CD4-positive, alpha-beta T cell treated with Interleukin-2 at 100 ng/mL for 4 hours (primary cell): ENCODE results near the gene TSHZ2.

ENCODE experiments used
- DNase-seq: peaks from one replicate; pipeline ENCODE4 v3.0.0-alpha.2; 2020; ENCODE audit warnings: low spot score

The TSHZ2 gene

DNA sequence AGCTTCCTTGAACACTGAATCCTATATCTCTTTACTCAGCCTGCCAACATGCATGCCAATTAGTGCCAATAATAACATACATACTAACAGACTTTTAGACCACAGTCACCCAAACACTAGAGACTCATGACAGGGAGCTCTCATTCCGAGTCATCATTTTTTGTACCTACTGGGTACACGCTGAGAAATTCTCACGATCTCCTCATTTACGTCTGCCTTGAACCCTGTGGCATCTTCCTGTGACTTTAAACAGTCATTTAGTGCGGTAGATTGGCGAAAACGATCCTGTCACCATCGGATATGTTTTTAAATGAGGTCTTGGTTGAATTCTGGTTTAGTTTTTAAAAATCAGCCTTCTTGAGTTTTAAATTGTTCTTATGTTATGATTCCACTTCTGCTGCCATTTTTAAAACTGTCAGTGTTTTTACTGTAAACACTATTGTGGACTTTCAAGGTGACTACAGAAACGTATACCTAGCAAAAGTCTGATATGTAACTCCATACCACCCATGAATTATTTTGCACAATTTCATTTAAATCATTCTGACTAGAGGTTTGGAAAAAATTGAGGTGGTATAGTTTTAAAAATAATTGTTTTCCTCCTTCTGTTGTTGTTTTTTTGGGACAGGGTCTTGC is 275.4 kb downstream of the TSHZ2 start:
- DNase-seq, result no peak

DNA sequence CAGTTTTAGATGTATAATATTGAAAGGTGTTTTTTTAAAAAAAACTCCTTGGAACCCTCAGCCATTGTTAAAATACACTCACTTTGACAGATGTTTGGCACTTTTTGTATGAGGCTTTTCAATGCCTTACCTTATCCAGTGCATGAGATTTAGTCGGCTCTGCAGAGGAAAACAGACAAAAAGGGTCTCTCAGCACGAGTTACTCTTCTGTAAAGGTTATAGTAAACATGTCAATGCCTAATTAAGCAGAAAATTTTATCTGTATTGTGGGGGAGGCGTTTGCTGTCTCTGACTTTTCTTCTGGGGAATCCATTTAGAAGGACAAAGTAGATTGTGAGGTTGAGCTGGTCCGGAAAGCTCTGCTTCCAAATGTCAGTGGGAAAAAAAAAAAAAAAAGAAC is 278.3 kb downstream of the TSHZ2 start:
- DNase-seq, result no peak

DNA sequence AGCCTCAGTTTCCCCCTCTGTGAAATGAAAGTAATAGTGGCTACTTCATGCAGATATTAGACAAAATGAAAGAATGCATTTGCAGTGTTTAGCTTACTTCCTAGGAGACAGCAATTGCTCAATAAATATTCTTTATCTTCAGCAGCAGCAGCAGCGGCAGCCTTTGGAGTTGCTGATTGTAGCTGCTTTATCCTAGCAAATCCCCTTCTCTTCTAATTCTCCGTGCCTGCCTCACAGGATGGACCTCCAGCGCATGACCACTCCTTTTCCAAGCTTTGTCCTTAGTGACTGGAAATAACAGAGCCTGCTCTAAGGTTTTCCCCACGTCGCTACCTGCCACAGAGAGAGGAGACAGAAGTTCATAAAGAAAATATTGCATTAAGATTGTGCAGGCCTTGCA is 279.8 kb downstream of the TSHZ2 start:
- DNase-seq, result no peak

DNA sequence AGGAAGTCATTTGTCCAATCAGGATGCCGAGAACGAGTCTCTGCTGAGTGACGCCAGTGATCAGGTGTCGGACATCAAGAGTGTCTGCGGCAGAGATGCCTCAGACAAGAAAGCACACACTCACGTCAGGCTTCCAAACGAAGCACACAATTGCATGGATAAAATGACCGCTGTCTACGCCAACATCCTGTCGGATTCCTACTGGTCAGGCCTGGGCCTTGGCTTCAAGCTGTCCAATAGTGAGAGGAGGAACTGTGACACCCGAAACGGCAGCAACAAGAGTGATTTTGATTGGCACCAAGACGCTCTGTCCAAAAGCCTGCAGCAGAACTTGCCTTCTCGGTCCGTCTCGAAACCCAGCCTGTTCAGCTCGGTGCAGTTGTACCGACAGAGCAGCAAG is 281.5 kb downstream of the TSHZ2 start:
- DNase-seq, result no peak

DNA sequence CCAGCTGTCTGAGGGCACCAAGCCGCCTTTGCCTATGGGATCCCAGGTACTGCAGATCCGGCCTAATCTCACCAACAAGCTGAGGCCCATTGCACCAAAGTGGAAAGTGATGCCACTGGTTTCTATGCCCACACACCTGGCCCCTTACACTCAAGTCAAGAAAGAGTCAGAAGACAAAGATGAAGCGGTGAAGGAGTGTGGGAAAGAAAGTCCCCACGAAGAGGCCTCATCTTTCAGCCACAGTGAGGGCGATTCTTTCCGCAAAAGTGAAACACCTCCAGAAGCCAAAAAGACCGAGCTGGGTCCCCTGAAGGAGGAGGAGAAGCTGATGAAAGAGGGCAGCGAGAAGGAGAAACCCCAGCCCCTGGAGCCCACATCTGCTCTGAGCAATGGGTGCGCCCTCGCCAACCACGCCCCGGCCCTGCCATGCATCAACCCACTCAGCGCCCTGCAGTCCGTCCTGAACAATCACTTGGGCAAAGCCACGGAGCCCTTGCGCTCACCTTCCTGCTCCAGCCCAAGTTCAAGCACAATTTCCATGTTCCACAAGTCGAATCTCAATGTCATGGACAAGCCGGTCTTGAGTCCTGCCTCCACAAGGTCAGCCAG is 283.0 kb downstream of the TSHZ2 start:
- no peak for DNase-seq

DNA sequence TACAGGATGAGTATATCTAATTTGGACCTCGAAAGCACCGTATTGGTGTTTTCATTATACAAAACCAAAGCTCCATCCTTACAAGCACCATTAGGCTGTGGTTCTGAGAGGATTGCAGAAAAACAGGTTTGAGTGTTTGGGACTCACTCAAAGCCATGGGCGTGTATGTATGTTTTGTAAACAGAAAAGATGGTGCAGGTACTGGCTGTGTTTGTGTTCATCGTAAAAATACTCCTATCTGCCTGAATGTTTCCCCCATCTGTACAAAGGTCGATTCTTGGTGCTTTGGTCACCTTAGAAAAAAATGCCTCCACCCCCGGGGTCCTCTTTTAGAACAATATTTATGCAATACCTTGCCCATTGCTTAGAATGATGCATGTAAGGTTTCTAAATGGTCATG is 286.6 kb downstream of the TSHZ2 start:
- no peak for DNase-seq

DNA sequence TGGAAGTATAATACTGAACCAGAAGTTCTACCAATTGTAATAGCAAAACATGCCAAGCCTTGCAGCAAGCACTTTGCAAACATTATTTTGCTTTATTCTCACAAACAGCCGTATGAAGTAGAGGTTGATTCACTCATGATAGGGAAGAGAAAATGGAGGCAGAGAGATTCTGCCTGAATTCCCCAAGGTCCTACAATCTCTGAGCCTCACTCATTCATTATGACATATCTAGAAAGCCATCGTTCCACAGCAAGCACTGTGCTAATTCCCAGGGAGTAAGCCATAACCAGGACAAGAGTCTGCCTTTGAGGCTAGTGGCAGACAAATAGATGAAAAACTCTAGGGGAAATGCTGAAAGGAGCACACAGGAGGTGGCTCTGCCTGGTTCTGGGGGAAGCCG is 288.0 kb downstream of the TSHZ2 start:
- no peak for DNase-seq

DNA sequence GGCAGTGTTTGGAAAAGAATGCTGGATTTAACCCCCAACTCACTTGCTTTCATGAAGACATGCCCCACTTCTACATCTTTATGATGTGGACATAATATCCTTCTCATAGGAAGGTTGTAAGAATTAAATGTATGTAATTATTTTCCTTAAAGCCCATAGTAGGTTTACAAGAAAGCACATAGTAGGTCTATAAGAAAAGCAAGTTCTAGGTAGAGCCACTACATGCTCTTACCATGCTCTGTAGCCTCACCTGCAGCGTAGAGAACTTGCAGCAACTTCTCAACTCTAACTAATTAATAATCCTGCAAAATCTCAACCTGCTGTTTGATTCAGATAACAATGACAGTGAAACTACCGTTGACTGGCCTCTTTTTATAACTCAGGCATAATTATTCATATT is 288.4 kb downstream of the TSHZ2 start:
- DNase-seq, result no peak

DNA sequence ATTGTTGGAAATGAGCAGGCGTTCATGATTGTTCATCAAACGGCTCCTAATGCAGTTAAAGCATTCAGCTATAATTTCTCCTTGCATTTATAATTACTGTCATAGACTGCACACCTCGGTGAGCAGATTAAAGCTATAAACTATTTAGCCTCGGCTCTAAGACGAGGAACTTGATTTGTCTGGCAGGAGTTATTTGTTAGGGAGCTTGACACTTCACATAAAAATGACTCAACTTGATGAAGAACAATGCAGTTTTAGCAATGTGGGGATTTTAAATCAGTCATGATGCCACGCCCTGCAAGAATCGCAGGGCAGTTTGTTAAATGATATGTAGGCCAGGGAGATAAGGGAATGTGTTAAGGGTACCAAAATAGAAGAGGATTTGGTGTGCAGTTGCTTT is 290.2 kb downstream of the TSHZ2 start:
- DNase-seq, result no peak

DNA sequence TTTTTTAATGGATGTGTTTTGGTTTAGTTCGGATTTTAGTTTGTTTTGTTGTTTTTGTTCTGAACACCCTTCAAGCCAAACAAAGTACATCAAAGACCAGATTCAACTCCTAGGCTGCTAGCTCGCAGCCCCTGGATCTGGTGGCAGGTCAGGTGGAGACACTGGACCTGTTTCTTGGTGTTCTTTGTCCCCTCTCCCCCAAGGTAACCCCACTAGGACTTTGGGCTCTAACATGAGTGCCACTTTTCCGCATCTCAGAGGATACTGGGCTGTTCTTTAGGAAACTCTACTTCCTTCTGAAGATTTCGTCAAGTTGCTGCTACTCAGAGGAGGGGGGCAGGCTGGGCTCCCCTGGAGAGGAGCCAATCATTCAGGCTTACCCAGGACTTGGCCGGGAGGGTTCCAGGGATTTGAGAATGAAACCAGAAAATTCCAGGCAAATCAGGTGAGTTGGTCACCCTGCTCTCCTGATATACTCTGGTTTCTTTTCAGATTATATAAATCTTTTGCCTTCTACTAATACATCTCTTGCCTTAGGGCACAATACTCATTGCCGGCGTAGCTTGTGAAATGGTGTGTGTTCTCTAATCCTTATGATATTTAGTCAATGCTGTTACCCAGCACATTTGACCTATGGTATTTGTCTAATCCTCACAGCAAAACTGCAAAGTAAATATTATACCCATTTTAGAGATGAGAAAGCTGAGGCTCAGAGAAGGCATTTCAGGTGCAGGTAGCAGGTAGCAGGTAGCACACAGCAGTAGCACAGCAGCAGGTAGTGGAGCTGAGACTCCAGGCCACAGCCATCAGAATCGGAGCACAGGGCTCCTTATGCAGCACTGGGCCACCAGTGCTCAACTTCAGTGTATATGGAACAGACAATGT is 291.6 kb downstream of the TSHZ2 start:
- DNase-seq, result no peak

DNA sequence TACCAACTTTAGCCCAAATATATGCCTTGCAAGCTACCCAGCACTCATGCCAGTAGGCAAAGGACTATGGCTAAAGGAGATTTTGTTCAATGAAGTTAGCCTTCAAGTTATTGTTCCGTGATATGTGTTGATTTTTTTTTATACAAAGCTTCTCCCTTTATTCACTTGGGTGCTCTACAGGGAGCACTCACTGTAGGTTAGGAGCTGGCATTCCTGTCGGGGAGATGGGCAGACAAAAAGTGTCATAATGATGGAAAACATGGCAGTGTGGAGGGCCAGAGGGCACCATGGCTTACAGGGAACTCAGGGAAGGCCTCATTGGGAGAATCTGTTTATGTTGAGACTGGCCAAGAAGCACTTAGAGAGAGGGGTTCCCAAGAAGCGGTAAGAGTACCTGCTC is 292.4 kb downstream of the TSHZ2 start:
- DNase-seq, result no peak

DNA sequence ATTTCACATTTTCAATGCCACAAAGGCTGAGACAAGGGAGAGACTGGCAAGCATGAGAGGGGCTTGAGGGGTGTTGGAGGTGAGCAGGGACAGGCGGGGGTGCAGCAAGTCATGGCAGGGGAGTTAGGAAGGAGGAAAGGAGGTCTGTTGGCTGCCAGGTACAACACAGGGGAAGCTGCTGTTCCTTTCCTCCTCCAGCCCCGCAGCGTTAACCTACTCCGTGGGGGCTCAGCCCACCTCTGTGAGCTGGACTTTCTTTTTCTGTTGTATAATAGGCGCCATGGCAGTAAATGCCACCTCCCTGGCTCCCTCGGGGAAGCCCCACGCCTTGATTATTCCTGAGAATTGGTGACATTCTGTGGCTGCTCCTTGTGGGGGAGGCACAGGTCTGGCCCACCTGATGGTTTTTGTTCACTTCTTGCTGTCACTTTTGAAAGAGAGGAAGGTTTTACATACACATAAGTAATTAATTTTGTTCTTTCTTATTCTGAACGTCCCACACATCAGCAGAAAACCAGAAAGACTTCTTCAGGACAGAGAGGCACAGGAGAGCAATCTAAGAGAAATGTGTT is 293.2 kb downstream of the TSHZ2 start:
- no peak for DNase-seq

DNA sequence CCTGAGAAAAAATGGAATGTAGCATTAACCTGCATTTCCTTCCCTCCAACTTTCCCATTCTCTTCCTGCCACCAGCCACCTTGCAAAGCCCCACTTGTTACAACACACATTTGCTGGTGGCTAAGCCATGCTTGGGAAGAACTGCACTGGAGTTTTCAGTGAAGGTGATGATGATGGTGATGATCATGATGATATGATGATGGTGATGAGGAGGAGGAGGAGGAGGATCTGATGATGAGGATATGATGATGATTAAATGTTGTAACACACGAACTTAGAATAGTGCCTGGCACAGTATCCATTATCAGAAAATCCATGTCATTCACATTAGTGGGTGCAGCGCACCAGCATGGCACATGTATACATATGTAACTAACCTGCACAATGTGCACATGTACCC is 297.2 kb downstream of the TSHZ2 start:
- no peak for DNase-seq

DNA sequence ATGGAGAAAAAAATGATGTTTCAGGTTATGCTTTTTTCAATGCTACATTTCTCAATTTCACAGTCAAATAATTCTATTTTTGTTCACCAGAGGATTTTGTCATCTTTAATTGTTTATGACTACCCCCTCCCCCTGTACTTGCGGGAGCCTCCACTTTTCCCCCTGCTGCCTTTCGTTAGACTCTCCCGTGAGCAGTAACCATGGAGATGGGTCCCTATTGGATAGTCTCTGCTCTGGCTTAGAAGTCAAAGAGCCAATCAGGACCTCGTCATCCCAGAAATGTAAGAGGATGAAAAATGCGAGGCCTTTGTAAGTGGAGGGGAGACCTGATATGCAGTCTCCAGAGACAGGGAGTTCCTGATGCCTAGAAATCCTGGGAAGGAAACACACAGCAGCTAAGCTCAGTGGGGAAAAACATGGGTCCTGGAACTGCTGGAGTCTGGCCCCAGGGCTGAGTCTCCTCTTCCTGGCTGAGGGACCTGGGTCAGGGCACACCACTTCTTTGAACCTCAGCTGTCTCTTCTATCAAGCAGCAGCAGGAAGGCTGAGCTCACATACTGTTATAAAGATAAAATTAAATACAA is 298.7 kb downstream of the TSHZ2 start:
- DNase-seq, result no peak

DNA sequence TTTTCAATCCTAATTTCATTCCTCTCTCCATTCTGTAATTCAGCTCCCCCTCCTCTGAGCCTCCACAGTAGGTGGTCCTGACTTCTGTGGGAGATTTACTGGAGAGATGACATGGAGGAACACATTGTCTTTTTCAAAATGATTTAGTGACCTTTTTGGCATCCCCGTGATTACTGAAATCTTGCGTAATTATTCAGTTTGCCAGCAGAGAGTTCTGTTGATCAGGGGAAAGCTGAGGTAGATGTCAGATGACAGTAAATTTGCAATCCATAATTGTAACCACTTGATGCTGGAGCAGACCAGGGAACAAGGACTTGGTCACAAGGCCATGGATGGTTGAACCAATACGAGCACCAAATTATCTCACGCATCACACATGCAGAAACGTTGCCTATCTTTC is 302.2 kb downstream of the TSHZ2 start:
- DNase-seq, result no peak

DNA sequence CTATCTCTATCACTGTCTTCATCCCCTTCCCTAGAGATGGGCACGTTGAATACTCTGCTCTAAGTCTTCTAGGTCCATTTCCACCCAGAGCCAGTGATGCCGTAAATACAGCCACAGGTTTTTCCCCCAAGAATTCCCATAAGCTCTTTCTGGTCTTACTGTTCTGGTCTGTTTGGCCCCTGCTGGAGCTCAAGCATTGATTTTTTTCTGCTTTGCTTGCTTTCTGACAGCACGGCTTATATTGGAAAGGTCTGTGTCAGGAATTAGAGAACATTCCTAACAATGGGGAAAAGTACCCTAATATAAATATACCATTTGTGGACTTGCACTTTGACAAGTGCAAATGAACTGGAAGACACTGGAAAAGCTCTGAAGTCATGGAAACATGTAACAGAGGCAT is 302.6 kb downstream of the TSHZ2 start:
- no peak for DNase-seq

DNA sequence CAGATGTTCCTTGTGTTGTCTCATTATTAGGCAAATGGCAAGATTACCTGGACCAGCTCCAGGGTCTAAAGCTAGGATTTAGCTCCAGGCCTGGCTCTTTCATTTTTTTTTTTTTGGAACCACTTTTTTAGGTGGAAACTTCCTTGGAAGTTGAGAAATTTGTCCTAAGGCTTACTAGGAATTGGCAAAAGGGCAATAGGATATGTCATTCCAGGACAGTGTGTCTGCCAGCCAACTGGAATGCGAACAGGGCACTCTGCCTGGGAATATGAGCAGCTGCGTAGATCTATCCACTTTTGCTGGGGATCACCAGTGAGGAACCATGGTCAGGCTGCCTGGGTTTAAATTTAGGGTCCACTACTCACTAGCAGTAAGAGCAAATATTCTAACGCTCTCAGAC is 304.0 kb downstream of the TSHZ2 start:
- DNase-seq, result no peak

DNA sequence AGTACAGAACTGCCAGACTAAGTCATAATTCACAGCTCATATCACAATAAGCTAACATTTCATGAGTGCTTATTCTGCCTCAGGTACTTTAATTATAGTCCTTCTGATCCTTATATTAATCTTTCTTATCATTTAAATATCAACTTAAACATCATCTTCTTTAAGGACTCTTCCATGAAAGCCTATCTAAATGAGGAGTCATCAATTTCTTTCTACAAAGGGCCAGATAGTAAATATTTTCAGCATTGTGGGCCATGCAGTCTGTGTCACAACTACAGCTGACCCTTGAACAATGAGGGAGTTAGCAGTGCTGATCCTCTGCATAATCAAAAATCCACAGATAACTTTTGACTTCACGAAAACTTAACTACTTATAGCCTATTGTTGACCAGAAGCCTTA is 306.4 kb downstream of the TSHZ2 start:
- no peak for DNase-seq

DNA sequence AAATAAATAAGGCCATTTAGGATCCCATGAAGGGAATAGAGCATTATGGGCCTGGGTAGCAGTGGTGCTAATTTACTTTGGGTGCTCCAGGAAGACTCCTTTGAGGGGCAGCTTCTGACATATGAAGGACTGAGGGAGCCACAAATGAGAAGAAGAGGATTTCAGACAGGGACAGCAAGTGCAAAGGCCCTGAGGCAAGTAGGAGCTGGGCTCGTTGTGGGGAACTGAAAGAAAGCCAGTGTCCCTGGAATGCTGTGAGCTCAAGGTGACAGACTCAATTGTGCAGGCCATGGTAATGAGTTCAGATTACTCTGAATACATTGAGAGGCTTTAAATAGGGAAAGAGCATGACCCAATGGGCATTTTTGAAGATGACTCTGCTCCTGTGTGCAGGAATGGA is 307.6 kb downstream of the TSHZ2 start:
- DNase-seq, result no peak

DNA sequence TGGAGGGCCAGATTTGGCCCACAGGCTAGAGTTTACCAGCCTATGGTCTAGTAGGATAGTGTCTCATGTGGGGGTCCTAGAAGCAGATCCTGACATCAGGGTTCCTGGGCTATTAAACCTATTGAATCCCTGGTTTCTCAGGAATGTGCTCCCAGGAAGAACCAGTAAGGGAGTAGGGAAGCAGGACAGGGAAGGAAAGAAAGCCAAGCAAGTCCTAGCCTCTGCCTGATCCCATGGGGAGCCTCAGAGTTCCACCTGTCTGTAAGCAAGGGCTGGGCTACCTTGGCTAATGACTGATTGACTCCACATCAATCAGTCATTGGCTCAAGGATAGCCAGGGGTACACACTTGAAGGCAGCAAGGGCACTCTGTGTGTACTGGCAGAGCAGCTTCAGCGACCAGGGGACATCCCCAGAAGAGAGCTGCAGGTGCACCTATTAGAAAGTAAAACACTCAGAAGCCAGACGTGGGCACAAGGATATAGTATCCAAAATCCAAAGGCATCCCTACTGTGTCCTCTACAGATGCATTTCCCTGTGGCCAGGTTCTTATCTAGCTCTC is 309.5 kb downstream of the TSHZ2 start:
- no peak for DNase-seq

DNA sequence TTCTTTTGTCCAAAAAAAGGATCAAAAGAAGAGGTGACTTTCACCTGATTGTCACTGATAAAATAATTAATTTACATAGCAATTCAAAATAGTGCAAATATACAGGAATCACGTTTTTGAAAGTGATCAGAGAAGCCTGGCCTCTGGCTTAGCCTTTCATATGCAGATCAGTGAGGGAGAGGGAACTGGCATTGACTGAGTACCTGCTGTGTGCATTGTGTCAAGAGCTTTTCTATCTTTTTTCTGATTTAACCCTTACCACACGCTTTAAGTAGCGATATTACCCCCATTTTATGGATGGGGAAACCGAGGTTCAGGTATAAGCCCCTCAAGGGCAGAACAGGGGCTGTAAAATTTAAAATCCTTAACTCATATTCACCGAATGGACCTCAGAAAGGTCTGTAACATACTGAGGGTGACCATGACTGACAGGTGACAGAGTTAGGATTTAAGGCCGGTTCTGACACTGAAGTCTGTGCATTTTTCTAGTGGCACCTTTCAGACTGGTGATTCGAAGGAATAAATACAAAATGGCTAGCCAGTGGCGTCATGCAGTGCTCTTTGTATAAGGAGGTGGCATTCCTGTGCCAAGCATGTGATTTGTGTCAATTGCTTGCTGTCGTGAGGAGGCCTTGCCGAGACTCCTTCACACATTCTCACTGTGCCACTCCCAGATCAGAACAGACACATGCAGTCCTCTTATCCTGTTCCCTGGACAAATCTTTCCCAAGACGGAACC is 310.2 kb downstream of the TSHZ2 start:
- DNase-seq, result no peak

DNA sequence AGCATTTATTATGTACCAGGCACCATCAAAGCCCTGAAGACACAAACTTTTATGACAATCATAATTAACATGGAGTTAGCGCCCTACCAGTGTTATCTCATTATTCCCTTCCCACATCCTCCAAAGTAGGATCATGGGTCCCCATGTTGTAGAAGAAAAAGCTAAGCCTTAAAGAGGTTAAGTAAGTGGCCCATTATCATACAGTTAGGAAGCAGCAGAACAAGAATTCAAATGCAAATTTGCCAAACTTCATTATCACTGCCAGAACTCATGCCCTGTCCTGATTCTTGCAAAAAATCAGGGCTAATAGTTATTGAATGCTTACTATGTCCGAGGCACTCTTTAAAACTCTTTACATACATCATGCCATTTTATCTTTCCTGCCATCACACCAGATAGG is 310.9 kb downstream of the TSHZ2 start:
- no peak for DNase-seq
